ENCODE measurements around the gene TJP3. TPM values are rescaled to one million over a fixed set of nuclear protein-coding genes. Genes with fewer than 3 reads are reported as not detected.
"Not testable (repeated sequence)": the region's sequence is repeated elsewhere in the genome, so short reads cannot be mapped to it uniquely, and the experiment has no call there.

The TJP3 gene
- total RNA-seq, 2 donors from 2014 or later = 1.1 TPM; not detected in 1

DNA sequence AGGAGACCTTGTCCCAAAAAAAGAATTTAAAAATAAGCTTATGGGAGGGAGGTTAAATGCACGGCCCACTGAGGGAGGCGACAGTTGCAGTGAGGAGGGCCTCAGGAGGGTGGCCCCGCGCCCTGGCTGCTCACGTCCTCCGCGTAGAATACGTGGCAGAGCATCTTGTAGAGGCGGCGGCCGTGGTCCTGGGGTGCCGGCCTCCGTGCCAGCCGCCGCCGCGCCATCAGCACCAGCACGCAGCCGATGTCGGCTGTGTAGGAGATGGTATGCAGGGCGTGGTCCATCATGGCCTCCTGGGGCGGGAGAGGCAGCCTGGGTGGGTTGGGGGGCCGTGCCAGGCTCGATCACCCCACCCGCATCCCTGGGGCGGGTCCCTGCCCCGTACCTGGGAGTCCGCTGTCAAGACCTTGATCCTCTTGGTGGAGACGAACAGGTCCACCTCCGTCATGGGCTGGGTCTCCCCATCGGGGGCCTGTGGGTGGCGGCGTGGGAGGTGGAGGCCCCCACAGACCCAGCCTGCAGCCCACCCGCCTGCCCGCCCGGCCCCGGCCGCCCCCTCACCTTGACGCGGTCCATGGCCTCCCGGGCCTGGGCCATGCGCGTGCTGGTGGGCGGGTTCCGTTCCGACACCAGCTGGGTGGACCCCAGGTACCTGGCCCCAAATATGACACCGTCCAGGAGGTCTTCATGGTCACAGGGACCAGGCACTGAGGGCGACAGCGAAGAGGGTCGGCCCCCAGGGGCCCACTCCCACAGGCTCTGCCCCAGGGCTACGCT is 45.6 kb downstream of the TJP3 start:
- DNase-seq (ENCODE audit: low spot score) = no peak
- H3K36me3 ChIP-seq = peaks cover 63% of the 10 kb centered on the region

DNA sequence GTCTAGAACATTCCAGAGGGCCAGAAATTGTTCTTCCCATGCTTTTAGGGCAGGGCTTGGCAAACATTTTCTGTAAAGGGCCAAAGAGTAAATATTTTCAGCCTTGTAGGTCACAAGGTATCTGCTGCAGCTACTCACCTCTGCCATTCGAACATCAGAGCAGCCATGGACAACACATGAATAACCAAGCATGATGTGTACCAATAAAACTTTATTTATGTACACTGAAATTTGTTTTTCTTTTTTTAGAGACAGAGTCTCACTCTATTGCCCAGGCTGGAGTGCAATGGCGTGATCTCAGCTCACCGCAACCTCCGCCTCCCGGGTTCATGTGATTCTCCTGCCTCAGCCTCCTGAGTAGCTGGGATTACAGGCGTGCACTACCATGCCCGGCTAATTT is 49.5 kb downstream of the TJP3 start:
- not testable (repeated sequence) for H3K27ac ChIP-seq; H3K27me3 ChIP-seq; H3K9me3 ChIP-seq; DNase-seq (ENCODE audit: low spot score); H3K4me3 ChIP-seq
- Histone ChIP-seq H3K36me3 (peaks cover 36% of the 10 kb centered on the region), H3K4me1 (peaks cover 0 to 27% of the 10 kb centered on the region in 2 donors)

More for the DNA sequence above, 45.6 kb downstream of the TJP3 start:
- no peaks in the 10 kb centered on the region for H3K9me3 ChIP-seq
- H3K27me3 ChIP-seq = no peaks in the 10 kb centered on the region
- H3K27ac ChIP-seq = no peak overlapping the region
- no peak overlapping the region for H3K4me3 ChIP-seq
- TF ChIP-seq, protein P1, sequence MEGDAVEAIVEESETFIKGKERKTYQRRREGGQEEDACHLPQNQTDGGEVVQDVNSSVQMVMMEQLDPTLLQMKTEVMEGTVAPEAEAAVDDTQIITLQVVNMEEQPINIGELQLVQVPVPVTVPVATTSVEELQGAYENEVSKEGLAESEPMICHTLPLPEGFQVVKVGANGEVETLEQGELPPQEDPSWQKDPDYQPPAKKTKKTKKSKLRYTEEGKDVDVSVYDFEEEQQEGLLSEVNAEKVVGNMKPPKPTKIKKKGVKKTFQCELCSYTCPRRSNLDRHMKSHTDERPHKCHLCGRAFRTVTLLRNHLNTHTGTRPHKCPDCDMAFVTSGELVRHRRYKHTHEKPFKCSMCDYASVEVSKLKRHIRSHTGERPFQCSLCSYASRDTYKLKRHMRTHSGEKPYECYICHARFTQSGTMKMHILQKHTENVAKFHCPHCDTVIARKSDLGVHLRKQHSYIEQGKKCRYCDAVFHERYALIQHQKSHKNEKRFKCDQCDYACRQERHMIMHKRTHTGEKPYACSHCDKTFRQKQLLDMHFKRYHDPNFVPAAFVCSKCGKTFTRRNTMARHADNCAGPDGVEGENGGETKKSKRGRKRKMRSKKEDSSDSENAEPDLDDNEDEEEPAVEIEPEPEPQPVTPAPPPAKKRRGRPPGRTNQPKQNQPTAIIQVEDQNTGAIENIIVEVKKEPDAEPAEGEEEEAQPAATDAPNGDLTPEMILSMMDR (IDR thresholded peaks at IDR 0.05) = no peak
- H3K4me1 ChIP-seq = no peaks in the 10 kb centered on the region

DNA sequence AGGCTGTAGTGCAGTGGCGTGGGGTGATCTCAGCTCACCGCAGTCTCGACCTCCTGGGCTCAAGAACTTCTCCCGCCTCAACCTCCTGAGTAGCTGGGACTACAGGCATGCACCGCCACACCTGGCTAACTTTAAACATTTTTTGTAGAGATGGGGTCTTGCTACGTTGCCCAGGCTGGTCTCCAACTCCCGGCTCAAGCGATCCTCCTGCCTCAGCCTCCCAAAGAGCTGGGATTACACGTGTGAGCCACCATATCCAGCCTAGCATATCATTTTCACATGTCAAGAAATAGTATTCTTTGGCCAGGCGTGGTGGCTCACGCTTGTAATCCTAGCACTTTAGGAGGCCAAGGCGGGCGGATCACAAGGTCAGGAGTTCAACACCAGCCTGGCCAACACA is 50.1 kb downstream of the TJP3 start:
- peaks cover 30% of the 10 kb centered on the region for H3K36me3 ChIP-seq
- not testable (repeated sequence) for H3K27me3 ChIP-seq; DNase-seq (ENCODE audit: low spot score); H3K27ac ChIP-seq; H3K4me3 ChIP-seq; H3K9me3 ChIP-seq
- H3K4me1 ChIP-seq = peaks cover 0 to 30% of the 10 kb centered on the region in 2 donors

DNA sequence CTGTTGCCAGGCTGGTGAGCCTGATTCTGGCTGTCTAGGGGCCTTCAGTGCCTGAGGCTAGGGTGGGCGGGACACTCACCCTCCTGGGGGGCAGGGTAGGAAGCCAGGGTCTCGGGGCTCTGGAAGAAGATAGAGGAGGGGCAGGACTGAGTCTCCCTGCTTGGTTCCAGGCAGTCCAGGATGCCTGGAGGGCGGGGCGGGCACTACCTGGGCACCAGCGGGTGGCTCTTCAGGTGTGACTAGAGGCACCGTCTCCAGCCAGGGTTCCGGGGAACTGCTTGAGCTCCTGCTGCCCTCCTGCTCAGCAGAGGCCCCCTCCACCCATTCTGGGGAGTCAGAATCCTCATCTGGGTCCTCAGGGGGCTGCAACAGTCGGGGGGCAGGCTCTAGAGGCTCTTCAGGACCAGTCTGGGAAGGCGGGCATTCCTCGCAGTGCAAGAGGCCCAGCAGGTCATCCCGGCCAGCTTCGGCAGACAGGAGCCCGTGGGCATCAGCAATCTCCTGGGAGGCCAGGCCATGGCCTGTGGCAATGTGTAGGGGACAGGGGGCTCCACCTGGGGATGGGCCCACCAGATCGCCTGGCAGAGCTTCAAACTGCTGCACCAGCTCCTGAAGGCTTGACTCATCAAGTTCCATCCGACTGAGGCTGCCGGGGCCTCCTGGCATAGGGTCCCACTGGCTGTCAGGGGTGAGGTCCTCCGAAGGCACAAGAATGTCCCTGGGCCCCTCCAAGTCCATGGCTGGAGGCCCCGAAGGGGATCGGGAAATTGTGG is 51.5 kb downstream of the TJP3 start:
- H3K27me3 ChIP-seq = no peaks in the 10 kb centered on the region
- no peak overlapping the region for H3K27ac ChIP-seq
- no peaks in the 10 kb centered on the region for H3K9me3 ChIP-seq
- DNase-seq (ENCODE audit: low spot score) = no peak
- peaks cover 18% of the 10 kb centered on the region for H3K36me3 ChIP-seq
- peaks cover 0 to 36% of the 10 kb centered on the region in 2 donors for H3K4me1 ChIP-seq
- H3K4me3 ChIP-seq = no peak overlapping the region
- TF ChIP-seq, protein P1 (IDR thresholded peaks at IDR 0.05) = no peak

DNA sequence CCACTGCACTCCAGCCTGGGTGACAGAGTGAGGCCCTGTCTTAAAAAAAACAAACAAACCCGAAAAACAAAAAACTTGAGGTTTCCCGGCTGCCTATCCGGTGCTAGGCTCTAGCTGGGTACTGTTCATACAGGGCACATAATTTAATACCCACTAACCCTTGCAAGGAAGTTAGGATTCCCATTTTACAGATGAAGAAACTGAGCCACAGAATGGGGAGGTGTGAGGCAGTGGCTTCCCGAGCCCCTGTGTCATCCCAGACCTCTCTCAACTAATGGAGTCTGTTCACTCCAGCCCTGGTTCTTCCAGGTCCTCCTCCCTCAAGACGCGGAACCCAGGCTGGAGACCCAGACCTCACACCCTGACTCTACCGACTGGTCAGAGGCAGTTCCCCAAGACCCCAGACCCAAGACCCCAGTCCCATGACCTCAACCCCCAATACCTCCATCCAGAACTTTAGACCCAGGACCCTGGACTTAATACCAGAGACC is 52.7 kb downstream of the TJP3 start:
- Histone ChIP-seq H3K4me3 (peak overlapping the region; percentile 60 to 75), H3K9me3 (no peaks in the 10 kb centered on the region), H3K27ac (peak overlapping the region; percentile 96), H3K36me3 (peaks cover 25% of the 10 kb centered on the region), H3K4me1 (peaks cover 0 to 36% of the 10 kb centered on the region in 2 donors), H3K27me3 (no peaks in the 10 kb centered on the region)
- TF ChIP-seq, protein P1 (IDR thresholded peaks at IDR 0.05) = no peak
- no peak for DNase-seq (ENCODE audit: low spot score)

DNA sequence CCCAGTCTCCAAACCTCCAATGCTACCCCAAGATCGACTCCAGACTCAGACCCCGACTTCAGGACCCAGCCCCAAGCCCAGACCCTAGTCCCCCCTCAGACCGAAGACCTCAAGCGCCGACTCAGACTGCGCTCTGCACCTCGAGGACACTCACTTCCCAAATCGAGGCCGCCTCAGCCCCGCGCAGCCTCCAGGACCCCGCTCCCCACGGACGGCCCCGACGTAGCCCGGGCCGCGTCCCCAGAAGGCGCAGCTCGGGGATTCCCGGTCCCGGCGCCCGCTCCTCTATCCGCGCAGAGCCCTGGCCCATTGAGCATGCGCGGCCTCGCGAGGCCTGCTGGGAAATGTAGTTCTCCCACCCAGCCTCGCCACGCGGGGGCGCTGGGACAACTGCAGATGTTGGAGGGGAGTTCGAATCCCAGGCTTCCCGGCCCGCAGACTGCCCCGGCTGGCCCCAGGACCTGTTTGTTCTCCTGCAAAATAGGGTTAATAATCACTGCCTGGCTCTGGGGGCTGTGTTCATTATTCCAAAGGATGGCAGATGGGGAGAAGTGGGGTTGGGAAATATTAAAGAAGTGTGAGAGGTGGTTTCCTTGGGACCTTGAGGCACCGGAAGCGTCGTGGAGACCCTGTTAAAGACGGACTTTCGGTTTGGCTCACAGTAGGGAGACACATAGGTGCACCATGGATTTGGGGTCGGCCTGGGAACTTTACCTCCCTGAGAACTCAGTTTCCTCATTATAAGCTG is 53.4 kb downstream of the TJP3 start, which contains the start of gene APBA3:
APBA3 (minus strand) TSS at position 311 of the 748 bp plus-strand sequence. CDS start 1,428 bp downstream, outside the sequence.
- peak; percentile 93 for DNase-seq (ENCODE audit: low spot score)
- H3K36me3 ChIP-seq = peaks cover 26% of the 10 kb centered on the region
- no peaks in the 10 kb centered on the region for H3K9me3 ChIP-seq
- TF ChIP-seq, protein P1 (IDR thresholded peaks at IDR 0.05) = peak; percentile 59 to 85
- H3K27ac ChIP-seq = peak within 1 kb of the TSS; percentile 96
- H3K4me3 ChIP-seq = peak within 1 kb of the TSS; percentile 60 to 75
- no peaks in the 10 kb centered on the region for H3K27me3 ChIP-seq
- peaks cover 0 to 36% of the 10 kb centered on the region in 2 donors for H3K4me1 ChIP-seq

All from right atrium auricular region (tissue), 2 donors.